Measurements from ENCODE around the gene ADAP1.
A peak's percentile ranks its signal among the peaks of the same experiment; 100 is the strongest.

DNA sequence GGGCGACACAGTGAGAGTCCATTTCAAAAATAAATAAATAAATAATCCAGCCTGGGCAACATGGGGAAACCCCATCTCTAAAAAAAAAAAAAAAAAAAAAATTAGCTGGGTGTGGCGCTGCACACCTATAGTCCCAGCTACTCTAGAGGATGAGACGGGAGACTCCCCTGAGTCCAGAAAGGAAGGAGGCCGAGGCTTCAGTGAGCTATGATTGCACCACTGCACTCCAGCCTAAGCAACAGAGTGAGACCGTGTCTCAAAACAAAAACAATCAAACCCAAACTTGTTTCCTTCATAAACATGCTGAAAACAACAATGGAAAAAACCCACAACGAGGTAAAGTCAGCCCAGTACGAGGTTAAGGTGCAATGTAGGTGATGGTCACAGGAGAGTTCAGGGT, 19.7 kb upstream of the ADAP1 start:
- TF ChIP-seq MYC (CRISPR knock-in tag; IDR thresholded peaks at IDR 0.05; ENCODE audit: borderline replicate concordance) (no peak), CEBPG (CRISPR knock-in tag; IDR thresholded peaks at IDR 0.05) (peak; percentile 28; the same call in 1 of the 2 replicates), ADNP (CRISPR knock-in tag; IDR thresholded peaks at IDR 0.05) (no peak), TFAP4 (IDR thresholded peaks at IDR 0.05; ENCODE audit: borderline replicate concordance, low read depth) (no peak), GPBP1L1 (CRISPR knock-in tag; IDR thresholded peaks at IDR 0.05) (no peak), CEBPB (IDR thresholded peaks at IDR 0.05; ENCODE audit: borderline replicate concordance, low read depth, low read length) (no peak), POLR2A (IDR thresholded peaks at IDR 0.05; ENCODE audit: insufficient read depth in 1 of 2, low read depth in 2 of 2, low read length in 2 of 2) (no peak), SOX5 (CRISPR knock-in tag; IDR thresholded peaks at IDR 0.05; ENCODE audit: borderline replicate concordance) (no peak), ATF7 (IDR thresholded peaks at IDR 0.05) (no peak), ATF7 (CRISPR knock-in tag; IDR thresholded peaks at IDR 0.05) (no peak)
